Hepatocyte (in vitro differentiated cells): ENCODE measurements around the gene WDR75.

Experiments used
- CTCF ChIP-seq: fragments of 200-600 bp; sonication (generic); IDR thresholded peaks from 2 replicates; pipeline ENCODE4 v1.5.1; 2016; ENCODE audit warnings: antibody characterized with exemption, mild to moderate bottlenecking; ENCODE audit not compliant: poor library complexity
- EZH2 ChIP-seq: fragments of 200-600 bp; sonication (generic); IDR thresholded peaks from 2 replicates; pipeline ENCODE4 v1.6.1; 2016; ENCODE audit warnings: antibody characterized with exemption, mild to moderate bottlenecking, borderline replicate concordance
- EZH2phosphoT487 ChIP-seq: fragments of 200-600 bp; sonication (generic); IDR thresholded peaks from one replicate; pipeline ENCODE4 v1.6.1; 2018; ENCODE audit warnings: antibody characterized with exemption, mild to moderate bottlenecking, low read depth, moderate library complexity; ENCODE audit not compliant: unreplicated experiment, severe bottlenecking

DNA sequence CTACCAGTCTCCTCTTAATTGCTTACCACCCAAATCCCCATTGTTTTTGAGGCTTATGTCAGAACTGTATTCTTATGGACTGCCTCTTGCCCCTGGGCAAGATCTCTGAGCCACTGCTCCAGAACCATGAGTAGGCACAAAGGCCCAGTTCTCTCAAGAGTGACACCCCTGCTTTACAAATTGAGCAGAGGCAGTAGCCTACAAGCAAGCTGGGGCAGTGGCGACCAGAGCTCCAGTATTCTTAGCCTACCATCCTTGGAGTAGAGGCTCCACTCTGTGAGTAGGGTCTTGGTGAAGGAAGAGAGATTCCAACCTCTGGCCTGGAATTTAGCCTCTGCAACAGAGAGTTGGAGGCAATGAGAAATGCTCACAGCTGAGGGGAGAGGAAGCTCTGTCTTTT, 36.5 kb downstream of the WDR75 start:
- TF ChIP-seq CTCF (no peak), EZH2 (no peak), EZH2phosphoT487 (no peak)
